Keratinocyte (primary cell): ENCODE data around the gene BASP1.

Source experiments
- EZH2 ChIP-seq: IDR thresholded peaks from one replicate; pipeline ENCODE4 v1.6.1; 2012; ENCODE audit warnings: inconsistent platforms, mild to moderate bottlenecking, low read length, moderate library complexity
- TF ChIP-seq, protein P1 (sequence below), 3 experiments: IDR thresholded peaks in 1 of 3; conservative IDR thresholded peaks in 1 of 3; optimal IDR thresholded peaks in 1 of 3; 2 replicates in 2 of 3; 3 replicates in 1 of 3; pipeline versions ENCODE3 to v1.5.1; 2011; ENCODE audit warnings: low read length in 3 of 3, mild to moderate bottlenecking in 3 of 3, moderate library complexity in 2 of 3, control low read depth in 1 of 3, inconsistent platforms in 1 of 3; ENCODE audit not compliant: insufficient read depth in 2 of 3; ENCODE audit errors: extremely low read depth in 1 of 3

DNA sequence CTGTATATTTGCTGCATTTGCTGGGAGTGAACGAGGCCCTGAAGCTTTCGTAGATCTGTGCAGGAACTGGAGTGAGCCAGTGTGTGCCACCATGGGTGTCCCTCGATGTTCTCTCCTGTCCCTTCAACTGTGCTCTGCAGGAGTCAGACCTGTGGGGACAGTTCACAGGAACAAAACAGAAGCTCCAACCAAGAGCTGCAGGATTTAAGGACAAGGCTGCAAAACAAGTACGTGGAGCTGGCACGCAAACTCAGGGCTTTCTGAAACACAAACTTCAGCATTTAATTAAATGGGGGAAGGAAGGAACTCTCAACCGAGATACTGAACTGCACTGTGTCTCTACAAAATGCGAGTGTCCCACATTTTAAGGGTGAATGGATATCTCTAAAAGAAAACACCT, 24.2 kb downstream of the BASP1 start:
- TF ChIP-seq, protein P1, sequence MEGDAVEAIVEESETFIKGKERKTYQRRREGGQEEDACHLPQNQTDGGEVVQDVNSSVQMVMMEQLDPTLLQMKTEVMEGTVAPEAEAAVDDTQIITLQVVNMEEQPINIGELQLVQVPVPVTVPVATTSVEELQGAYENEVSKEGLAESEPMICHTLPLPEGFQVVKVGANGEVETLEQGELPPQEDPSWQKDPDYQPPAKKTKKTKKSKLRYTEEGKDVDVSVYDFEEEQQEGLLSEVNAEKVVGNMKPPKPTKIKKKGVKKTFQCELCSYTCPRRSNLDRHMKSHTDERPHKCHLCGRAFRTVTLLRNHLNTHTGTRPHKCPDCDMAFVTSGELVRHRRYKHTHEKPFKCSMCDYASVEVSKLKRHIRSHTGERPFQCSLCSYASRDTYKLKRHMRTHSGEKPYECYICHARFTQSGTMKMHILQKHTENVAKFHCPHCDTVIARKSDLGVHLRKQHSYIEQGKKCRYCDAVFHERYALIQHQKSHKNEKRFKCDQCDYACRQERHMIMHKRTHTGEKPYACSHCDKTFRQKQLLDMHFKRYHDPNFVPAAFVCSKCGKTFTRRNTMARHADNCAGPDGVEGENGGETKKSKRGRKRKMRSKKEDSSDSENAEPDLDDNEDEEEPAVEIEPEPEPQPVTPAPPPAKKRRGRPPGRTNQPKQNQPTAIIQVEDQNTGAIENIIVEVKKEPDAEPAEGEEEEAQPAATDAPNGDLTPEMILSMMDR (optimal IDR thresholded peaks at IDR 0.05 in 1 of 3, IDR thresholded peaks at IDR 0.05 in 1 of 3, conservative IDR thresholded peaks at IDR 0.05 in 1 of 3; ENCODE audit: extremely low read depth in 1 of 3, insufficient read depth in 2 of 3, low read length in 3 of 3): no peak
- TF ChIP-seq EZH2: no peak
